OCI-LY3 (cell line): ENCODE measurements around the gene PLBD1.

Source experiments
- EZH2phosphoT487 ChIP-seq: fragments of 200-600 bp; shearing (Covaris generic); IDR thresholded peaks from 2 replicates; pipeline ENCODE4 v1.6.1; 2018; ENCODE audit warnings: antibody characterized with exemption, mixed run types, low read depth
- TF ChIP-seq, protein P1 (sequence below): fragments of 200-600, 300-600 bp; sonication (generic); IDR thresholded peaks from 2 replicates; pipeline ENCODE4 v1.5.1; 2014; ENCODE audit warnings: antibody characterized with exemption, low read length, low read depth

DNA sequence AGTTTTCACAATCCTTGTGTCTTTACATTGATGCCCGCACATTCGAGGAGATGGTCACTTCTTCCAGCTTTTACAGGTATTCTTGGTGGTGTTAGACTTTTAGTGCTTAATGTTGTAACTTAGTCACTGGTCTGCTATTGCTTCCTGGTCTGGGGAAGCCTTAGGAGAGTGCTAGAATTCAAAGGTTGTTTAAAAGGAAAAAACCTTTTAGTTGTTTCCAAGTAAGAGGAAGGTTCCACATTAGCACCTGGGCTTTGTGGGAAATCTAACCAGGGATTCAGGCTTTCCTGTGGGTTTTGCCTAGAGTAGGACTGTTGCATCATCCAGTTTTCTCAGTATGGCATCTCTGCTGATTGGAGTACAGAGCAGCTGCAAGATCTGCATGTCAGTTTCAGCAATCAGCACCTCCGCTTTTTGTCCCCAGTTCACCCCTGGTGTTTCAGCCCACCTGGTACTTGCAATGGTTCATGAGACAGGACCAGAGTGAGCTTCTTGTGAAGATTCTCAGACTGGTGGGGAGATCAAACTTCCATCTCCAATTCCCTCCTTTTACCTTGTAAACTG, 44.0 kb upstream of the PLBD1 start:
- TF ChIP-seq, protein P1, sequence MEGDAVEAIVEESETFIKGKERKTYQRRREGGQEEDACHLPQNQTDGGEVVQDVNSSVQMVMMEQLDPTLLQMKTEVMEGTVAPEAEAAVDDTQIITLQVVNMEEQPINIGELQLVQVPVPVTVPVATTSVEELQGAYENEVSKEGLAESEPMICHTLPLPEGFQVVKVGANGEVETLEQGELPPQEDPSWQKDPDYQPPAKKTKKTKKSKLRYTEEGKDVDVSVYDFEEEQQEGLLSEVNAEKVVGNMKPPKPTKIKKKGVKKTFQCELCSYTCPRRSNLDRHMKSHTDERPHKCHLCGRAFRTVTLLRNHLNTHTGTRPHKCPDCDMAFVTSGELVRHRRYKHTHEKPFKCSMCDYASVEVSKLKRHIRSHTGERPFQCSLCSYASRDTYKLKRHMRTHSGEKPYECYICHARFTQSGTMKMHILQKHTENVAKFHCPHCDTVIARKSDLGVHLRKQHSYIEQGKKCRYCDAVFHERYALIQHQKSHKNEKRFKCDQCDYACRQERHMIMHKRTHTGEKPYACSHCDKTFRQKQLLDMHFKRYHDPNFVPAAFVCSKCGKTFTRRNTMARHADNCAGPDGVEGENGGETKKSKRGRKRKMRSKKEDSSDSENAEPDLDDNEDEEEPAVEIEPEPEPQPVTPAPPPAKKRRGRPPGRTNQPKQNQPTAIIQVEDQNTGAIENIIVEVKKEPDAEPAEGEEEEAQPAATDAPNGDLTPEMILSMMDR = no peak
- no peak for TF ChIP-seq EZH2phosphoT487
